HG03354 (cell line): Measurements from ENCODE around the gene CCDC188.

Experiments
- ATAC-seq: cut with Tn5 transposase; IDR thresholded peaks from one replicate; pipeline ENCODE4 v1.9.1; 2021; ENCODE audit warnings: mild to moderate bottlenecking; ENCODE audit not compliant: unreplicated experiment, poor library complexity, severe bottlenecking

CCDC188 gene

GRCh38 chr22:20150381-20151275 is at the start of gene CCDC188:
CCDC188 (minus strand) TSS chr22:20151055; CDS start chr22:20150986, 69 bp downstream.
- ATAC-seq: no peak

GRCh38 chr22:20199906-20200305 is 49.1 kb upstream of the CCDC188 start:
- no peak for ATAC-seq

- ATAC-seq: no peak
Observed at GRCh38 chr22:20199413-20199842, 48.6 kb upstream of the CCDC188 start.

- ATAC-seq: no peak
Observed at GRCh38 chr22:20198557-20199319, 47.9 kb upstream of the CCDC188 start.

- ATAC-seq: no peak
Observed at GRCh38 chr22:20197407-20198030, 46.7 kb upstream of the CCDC188 start.

GRCh38 chr22:20196094-20196842 is 45.4 kb upstream of the CCDC188 start:
- no peak for ATAC-seq

- no peak for ATAC-seq
Observed at GRCh38 chr22:20194681-20195593, 44.1 kb upstream of the CCDC188 start.

GRCh38 chr22:20193761-20194494 is 43.1 kb upstream of the CCDC188 start:
- no peak for ATAC-seq

- ATAC-seq: no peak
Observed at GRCh38 chr22:20192972-20193760, 42.3 kb upstream of the CCDC188 start.

GRCh38 chr22:20192293-20192971 is 41.6 kb upstream of the CCDC188 start:
- ATAC-seq: no peak

- ATAC-seq: no peak
Observed at GRCh38 chr22:20191803-20192202, 40.9 kb upstream of the CCDC188 start.

- no peak for ATAC-seq
Observed at GRCh38 chr22:20191000-20191515, 40.2 kb upstream of the CCDC188 start.

- ATAC-seq: no peak
Observed at GRCh38 chr22:20188567-20188877, 37.7 kb upstream of the CCDC188 start.

GRCh38 chr22:20187777-20188566 is 37.1 kb upstream of the CCDC188 start:
- ATAC-seq: no peak

- no peak for ATAC-seq
Observed at GRCh38 chr22:20186871-20187546, 36.2 kb upstream of the CCDC188 start.
